NCI-H510A treated with DMSO at 0.1 percent for 48 hours (cell line): Measurements from ENCODE around the gene XKR7.
"Not testable (repeated sequence)": the region's sequence is repeated elsewhere in the genome, so short reads cannot be mapped to it uniquely, and the experiment has no call there.

Source experiments
- DNase-seq: peaks from one replicate; lab custom pipeline; 2025; lab: John Stamatoyannopoulos, UW

Gene XKR7

GRCh38 chr20:32017711-32018251 lies 49.8 kb downstream of the XKR7 start:
- DNase-seq, result peak; percentile 91

- DNase-seq, result peak; percentile 90
Observed at GRCh38 chr20:32018269-32019155, 50.6 kb downstream of the XKR7 start.

DNA sequence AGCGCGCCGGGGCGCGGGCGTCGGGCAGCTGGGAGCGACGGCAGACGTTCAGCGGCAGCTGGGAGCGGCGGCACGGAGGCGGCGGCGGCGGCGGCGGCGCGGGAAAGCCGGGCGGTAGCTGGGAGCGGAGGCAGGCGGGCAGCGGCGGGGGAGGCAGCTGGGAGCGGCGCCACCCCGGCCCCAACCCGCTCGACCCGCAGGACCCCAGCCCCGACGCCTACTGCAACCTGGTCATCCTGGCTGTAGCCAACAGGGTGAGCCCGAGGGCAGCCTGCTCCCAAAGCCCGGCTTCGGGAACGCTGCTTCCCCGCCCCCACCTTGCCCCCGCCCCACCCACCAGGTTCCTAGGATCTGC lies 51.2 kb downstream of the XKR7 start:
- peak; percentile 52 for DNase-seq

GRCh38 chr20:32019563-32020463 lies 51.9 kb downstream of the XKR7 start:
- DNase-seq, result no peak

DNA sequence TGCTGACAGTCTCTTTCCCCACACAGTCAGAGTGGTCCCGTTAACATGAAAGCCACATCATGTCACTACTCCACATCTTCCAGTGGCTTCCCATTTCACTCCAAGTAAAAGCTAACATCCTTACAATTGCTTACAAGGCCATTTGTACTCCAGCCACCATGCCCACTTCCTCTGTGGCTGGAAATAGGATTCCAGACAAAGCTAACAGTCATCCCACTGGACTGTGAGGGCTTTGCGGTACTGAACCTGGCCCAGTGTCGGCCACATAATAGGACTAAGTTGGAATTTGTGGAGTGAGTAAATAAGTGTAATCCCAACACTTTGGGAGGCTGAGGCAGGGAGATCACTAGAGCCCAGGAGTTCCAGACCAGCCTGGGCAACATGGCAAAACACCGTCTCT lies 53.1 kb downstream of the XKR7 start:
- no peak for DNase-seq

- DNase-seq, result no peak
Observed at GRCh38 chr20:32024683-32025295, 56.8 kb downstream of the XKR7 start.

DNA sequence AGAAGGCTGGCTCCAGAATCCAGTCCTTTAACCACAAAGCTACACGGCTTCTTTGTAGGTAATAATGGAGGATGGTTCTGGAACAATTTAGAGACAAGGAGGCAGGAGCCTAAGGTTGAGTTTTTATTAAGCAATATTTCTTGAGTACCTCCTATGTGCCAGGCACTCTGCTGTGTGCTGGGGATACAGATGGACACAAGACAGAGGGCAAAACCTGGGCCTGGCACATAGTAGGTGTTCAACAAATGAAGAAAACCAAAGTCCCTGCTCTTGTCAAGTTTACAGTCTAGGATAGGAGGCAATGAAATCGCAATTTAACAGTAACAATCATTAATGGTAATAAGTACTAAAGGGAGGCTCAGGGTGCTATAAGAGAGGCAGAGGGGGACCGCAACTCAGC lies 59.7 kb downstream of the XKR7 start:
- DNase-seq, result no peak

DNA sequence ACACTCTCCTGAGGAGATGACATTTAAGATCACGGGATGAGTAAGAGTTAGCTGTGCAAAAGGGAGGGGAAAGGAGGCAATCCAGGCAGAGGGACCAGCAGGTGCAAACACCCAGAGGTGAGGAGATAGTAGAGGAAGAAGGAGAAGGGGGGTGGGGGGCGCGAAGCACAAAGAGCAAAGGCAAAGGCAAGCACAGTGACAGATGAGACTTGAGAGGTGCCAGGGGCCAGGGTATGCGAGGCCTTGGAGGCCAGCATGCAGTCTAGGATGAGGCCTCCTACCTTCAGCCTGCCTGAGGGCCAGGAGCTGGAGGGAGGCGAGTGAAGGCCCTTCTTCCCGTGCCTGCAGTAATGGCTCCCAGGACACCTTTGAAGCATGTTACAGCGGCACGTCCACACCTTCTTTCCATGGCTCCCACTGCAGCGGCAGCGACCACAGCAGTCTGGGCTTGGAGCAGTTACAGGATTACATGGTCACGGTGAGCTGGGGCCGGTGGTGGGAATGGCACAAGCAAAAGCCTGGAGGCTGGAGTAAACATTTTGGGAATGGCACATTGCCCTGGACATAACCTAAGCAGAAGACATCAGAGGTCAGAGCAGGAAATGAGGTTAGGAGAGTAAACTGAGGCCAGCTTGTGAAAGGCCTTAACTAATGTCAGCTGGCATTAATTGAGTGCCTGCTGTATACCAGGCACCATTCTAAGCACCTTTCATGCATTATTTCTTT lies 60.9 kb downstream of the XKR7 start:
- DNase-seq, result peak; percentile 16

DNA sequence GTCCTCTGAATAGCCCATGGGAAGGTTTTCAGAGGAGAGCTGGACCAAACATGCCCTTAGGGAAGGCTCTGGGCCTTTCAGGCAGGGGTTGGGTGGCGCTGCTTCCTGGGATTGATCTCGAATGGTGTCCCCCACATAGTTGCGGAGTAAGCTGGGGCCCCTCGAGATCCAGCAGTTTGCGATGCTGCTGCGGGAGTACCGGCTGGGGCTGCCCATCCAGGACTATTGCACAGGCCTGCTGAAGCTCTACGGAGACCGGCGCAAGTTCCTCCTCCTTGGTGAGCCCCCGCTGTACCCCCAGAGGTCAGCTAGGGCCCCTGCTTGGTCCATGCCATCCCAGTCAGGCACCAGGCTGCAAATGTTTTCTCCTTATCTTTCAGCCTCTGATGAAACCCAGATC lies 61.6 kb downstream of the XKR7 start:
- no peak for DNase-seq

DNA sequence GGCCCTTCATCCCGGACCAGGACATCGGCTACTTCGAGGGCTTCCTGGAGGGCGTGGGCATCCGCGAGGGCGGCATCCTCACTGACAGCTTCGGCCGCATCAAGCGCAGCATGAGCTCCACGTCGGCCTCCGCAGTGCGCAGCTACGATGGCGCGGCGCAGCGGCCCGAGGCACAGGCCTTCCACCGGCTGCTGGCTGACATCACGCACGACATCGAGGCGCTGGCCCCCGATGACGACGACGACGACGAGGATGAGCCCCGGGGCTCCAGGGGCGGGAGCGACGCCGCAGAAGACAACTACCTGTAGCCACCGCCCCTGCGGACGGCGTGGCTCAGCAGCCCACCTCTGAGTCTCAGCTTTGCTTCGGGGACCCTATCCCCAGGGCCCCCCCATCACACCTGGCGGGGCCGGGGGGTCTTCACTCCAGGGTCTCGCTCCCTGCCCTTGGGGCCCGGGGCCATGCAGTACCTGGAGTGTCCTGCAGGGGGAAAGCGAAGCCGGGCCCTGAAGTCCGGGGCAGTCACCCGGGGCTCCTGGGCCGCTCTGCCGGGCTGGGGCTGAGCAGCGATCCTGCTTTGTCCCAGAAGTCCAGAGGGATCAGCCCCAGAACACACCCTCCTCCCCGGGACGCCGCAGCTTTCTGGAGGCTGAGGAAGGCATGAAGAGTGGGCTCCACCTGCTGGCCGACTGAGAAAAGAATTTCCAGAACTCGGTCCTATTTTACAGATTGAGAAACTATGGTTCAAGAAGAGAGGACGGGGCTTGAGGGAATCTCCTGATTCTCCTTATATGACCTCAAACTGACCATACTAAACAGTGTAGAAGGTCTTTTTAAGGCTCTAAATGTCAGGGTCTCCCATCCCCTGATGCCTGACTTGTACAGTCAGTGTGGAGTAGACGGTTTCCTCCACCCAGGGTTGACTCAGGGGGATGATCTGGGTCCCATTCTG lies 63.3 kb downstream of the XKR7 start:
- peak; percentile 72 for DNase-seq

DNA sequence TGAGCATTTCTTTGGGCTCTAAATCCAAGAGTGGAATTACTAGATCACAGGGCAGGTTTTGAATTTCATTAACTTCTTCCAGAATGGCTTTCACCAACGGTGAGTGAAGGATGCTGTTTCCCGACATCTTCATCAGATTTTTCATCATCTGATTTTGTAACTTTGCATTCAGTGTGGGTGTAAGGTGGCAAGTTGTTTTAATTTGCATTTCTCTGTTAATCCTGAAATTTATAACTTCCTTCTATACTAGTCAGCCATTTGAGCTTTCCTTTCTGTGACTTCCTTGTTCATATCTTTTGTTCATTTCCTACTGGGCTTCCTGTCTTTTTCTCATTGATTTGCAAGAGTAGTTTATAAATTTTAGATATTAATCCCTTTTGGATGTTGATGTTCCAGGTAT lies 65.4 kb downstream of the XKR7 start:
- DNase-seq, result no peak

DNA sequence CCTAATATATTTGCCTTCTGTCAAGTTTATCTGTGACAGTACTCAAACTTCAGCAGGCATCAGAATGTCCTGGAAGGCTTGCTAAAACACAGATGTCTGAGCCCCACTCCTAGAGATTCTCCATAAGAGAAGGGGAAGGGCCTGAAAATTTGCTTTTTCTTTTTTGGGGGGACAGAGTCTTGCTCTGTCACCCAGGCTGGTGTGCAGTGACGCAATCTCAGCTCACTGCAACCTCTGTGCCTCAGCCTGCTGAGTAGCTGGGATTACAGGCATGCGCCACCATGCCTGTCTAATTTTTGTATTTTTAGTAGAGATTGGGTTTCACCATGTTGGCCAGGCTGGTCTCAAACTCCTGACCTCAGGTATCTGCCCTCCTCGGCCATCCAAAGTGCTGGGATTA lies 65.8 kb downstream of the XKR7 start:
- DNase-seq, result not testable (repeated sequence)

GRCh38 chr20:32034581-32035425 lies 66.9 kb downstream of the XKR7 start:
- DNase-seq, result no peak

GRCh38 chr20:32035426-32035779 lies 67.5 kb downstream of the XKR7 start:
- DNase-seq, result no peak

- DNase-seq, result no peak
Observed at GRCh38 chr20:32036252-32036651, 68.3 kb downstream of the XKR7 start.

DNA sequence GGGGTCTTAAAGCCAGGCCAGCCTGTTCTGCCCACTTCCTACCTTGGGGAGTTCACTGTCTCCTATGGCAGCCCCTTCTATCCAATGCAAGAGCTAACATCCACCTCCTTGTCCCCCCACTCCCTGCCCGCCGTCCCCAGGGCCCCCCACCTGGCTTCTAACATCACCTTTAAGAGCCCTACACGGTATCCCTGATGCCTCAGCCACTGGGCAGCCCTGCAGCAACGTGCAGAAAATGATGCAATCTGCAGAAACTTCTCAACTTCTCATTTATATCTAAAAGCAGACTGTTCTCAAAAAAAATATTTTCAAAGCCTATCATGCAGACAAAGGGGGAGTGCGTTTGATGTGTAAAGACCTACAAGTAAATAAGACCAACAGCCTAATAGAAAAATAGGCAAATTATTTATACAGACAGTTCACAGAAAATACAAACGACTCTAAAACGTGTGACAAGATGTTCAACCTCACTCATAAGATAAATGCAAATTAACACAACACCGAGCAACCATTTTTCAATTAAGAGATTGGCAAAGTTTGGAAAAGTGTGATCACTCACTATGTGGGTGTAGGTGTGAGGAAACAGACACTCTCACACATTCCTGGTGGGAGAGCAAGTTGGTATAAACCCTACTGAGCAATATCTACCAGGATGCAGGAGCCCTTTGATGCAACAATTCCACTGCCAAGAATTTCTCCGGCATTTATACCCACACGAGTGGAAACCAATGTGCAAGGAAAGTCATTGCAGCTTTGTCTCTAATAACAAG lies 69.0 kb downstream of the XKR7 start:
- no peak for DNase-seq

DNA sequence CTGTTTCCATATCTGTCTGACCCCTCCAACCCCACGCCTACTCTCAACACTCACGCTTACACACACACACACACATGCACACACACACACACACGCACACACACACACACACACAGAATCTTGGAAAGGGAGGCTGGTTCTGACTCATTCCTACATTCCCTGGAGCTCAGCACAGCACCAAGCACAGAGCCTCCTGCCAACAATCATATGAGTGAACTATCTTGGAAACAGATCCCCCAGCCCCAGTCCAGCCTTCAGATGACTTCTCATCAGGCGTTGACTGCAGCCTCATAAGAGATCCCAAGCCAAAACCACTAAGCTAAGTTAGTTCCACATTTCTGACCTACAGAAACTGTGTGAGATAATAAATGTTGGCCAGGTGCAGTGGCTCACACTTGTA lies 70.0 kb downstream of the XKR7 start:
- DNase-seq, result no peak

DNA sequence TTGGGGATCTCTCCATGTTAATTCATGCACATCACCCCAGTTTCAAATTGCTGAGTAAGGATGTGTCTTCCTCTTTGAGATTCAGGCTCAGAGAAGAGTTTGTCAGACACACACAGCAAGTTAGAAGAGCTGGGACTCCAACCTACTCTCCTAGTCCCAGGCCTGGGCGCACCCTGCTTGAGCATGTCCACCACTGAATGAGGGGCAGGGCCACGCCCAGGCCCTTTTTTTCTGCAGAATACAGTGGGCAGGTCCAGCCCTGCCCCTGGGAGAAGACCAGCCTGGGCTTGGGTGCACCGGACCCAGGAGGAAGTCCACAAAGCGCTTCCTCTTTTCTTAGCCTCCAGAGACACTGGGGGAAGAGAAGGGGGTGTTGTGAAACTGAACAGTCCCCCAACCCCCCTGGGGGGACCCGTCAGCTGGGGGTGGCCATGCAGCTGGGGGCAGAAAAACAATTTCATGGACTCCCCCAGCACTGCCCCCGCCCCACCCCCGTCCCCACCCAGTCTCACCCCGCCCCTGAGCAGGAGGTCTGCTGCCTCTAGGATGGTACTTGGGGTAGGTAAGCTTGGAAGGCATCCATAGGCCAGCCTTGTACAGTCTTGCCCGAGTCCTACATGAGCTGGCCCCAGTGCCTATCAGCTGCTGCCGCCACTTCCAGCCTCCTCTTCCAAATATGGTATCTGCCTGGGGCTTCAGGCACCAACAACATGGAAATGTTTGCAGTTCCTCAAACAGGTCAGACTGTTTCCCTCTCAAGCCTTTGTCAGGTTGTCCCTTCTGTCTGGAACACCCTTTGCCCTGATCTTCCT lies 72.4 kb downstream of the XKR7 start:
- peak; percentile 42 for DNase-seq
